ENCODE data around the gene VAC14. TPM values are rescaled to one million over a fixed set of nuclear protein-coding genes. Genes with fewer than 3 reads are reported as not detected.

VAC14 gene
- total and polyA plus RNA-seq, 2 of the 8 experiments (the other 6 are each of a cell fraction or from before 2014, with no cell fraction given), result 56.0 to 108 TPM

DNA sequence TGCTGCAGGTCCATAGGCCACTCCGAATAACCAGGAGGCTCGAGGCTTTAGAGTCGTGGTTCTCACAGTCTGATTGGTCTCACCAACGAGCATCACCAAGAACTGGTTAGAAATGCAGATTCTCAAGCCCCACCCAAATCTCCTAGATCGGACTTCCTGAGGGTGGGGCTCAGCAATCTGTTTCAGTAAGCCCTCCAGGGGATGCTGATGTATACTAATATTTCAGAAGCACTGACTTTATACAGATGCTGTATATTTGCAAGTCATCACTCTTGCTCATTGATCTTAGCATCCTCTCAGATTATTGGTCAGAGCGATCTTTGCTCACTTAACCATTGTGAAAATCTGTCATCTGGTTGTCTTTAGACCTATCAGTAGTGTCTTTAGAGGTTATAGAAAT, 4.4 kb upstream of the VAC14 start:
- POLR2A ChIA-PET (ENCODE audit: partially characterized antibody), result no interaction called here
- peaks cover 0 to 2% of the 10 kb centered on the region in 2 experiments for H4K20me1 ChIP-seq (replicated peaks in 1 of 2; ENCODE audit: control insufficient read depth in 1 of 2, insufficient read depth in 2 of 2, low read length in 2 of 2)
- H2BK5ac ChIP-seq (ENCODE audit: low read depth, low read length), result no peak overlapping the region
- no peak overlapping the region for H2AFZ ChIP-seq (ENCODE audit: low read length)
- H3K4me1 ChIP-seq (replicated peaks in 1 of 4; ENCODE audit: control insufficient read depth in 3 of 4, insufficient read depth in 4 of 4, low read length in 3 of 4), result peaks cover 0 to 3% (median 0%) of the 10 kb centered on the region in 4 experiments; a peak in 1 of 7 replicates
- no peak for FAIRE-seq
- no peak overlapping the region for H3K4me3 ChIP-seq (ENCODE audit: extremely low read depth in 1 of 4, insufficient read depth in 2 of 4, low read depth in 3 of 4, low read length in 4 of 4)
- no peak overlapping the region for H2BK120ac ChIP-seq (replicated peaks; ENCODE audit: low read depth, low read length)
- H4K5ac ChIP-seq (ENCODE audit: insufficient read length, low read depth, low read length), result no peak overlapping the region
- no peak overlapping the region for H3K9ac ChIP-seq (replicated peaks in 1 of 4; ENCODE audit: extremely low read depth in 1 of 4, low read depth in 3 of 4, low read length in 3 of 4)
- H3K23me2 ChIP-seq (ENCODE audit: low read depth, low read length), result peaks cover 5% of the 10 kb centered on the region
- CTCF ChIA-PET (ENCODE audit: partially characterized antibody), result interaction anchor here (1.2 kb wide), 1 partner anchor 608 kb away, joined by 3 read pairs; no protein-coding TSS in a partner anchor
- H3K4ac ChIP-seq (replicated peaks; ENCODE audit: insufficient read length, low read depth, low read length), result no peak overlapping the region
- H3K14ac ChIP-seq (ENCODE audit: insufficient read length), result no peak overlapping the region
- peaks cover 1% of the 10 kb centered on the region; the same call in 1 of the 2 replicates for H3K79me1 ChIP-seq (ENCODE audit: low read depth, low read length)
- H2BK12ac ChIP-seq (ENCODE audit: low read depth, low read length), result no peak overlapping the region
- H3K36me3 ChIP-seq (ENCODE audit: control insufficient read depth in 2 of 4, insufficient read depth in 4 of 4, low read length in 3 of 4), result no peaks in the 10 kb centered on the region
- H4K8ac ChIP-seq (ENCODE audit: extremely low read depth, insufficient read depth, low read length), result no peak overlapping the region
- no peak overlapping the region for H3K18ac ChIP-seq (ENCODE audit: extremely low read depth, low read length)
- H2BK20ac ChIP-seq (ENCODE audit: low read length), result no peak overlapping the region
- H3K4me2 ChIP-seq (ENCODE audit: insufficient read depth in 1 of 2, low read depth in 2 of 2, low read length in 2 of 2), result no peak overlapping the region
- no peaks in the 10 kb centered on the region for H3K9me3 ChIP-seq (ENCODE audit: insufficient read depth in 2 of 2, low read depth in 1 of 2, low read length in 1 of 2)
- no peak overlapping the region for H4K91ac ChIP-seq (replicated peaks; ENCODE audit: insufficient read length, low read length)
- H3K79me2 ChIP-seq (ENCODE audit: control insufficient read depth in 1 of 2, insufficient read depth in 2 of 2, low read length in 2 of 2), result peaks cover 2 to 4% of the 10 kb centered on the region in 2 experiments; a peak in 3 of 4 replicates
- H2AK5ac ChIP-seq (ENCODE audit: low read depth, low read length), result no peak overlapping the region
- no peak overlapping the region for H2BK15ac ChIP-seq (ENCODE audit: low read length)
- H3K23ac ChIP-seq (ENCODE audit: insufficient read length), result no peak overlapping the region
- peaks cover 0 to 23% (median 6%) of the 10 kb centered on the region in 4 experiments; a peak in 6 of 7 replicates for H3K27me3 ChIP-seq (replicated peaks in 1 of 4; ENCODE audit: control insufficient read depth in 3 of 4, extremely low read depth in 1 of 4, insufficient read depth in 3 of 4, low read length in 3 of 4)
- DNase-seq (ENCODE audit: low read depth in 1 of 2, low spot score in 2 of 2), result no peak
- WGBS, 2 experiments (ENCODE audit: extremely low coverage in 1 of 2, insufficient coverage in 1 of 2, insufficient read length in 1 of 2, insufficient replicate concordance in 2 of 2, low coverage in 1 of 2, low lambda C conversion rate in 2 of 2, missing lambda C conversion rate in 1 of 2), result 92% methylated on average over 6 of the region's 6 CpGs; no CpG with 5 or more reads in 1 of the 2 experiments
- H3K56ac ChIP-seq (replicated peaks; ENCODE audit: insufficient read length, low read depth, low read length), result no peak overlapping the region
- no peak overlapping the region for H3K27ac ChIP-seq (ENCODE audit: low read depth, low read length)
- TF ChIP-seq SP1 (IDR thresholded peaks at IDR 0.05; ENCODE audit: low read depth, low read length) (no peak), JUN (IDR thresholded peaks at IDR 0.05; ENCODE audit: low read depth, low read length) (no peak), SP2 (IDR thresholded peaks at IDR 0.05; ENCODE audit: low read length) (no peak), CBX5 (IDR thresholded peaks at IDR 0.05; ENCODE audit: low read depth, low read length) (no peak), RFX5 (IDR thresholded peaks at IDR 0.05; ENCODE audit: borderline replicate concordance, low read depth, low read length) (no peak), NANOG (IDR thresholded peaks at IDR 0.05; ENCODE audit: insufficient read depth, low read depth, low read length, poor library complexity, severe bottlenecking) (no peak), CHD1 (IDR thresholded peaks at IDR 0.05; ENCODE audit: low read depth, low read length) (no peak)
- TF ChIP-seq, protein P1, sequence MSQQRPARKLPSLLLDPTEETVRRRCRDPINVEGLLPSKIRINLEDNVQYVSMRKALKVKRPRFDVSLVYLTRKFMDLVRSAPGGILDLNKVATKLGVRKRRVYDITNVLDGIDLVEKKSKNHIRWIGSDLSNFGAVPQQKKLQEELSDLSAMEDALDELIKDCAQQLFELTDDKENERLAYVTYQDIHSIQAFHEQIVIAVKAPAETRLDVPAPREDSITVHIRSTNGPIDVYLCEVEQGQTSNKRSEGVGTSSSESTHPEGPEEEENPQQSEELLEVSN (IDR thresholded peaks at IDR 0.05), result no peak
- TF ChIP-seq, protein P2, sequence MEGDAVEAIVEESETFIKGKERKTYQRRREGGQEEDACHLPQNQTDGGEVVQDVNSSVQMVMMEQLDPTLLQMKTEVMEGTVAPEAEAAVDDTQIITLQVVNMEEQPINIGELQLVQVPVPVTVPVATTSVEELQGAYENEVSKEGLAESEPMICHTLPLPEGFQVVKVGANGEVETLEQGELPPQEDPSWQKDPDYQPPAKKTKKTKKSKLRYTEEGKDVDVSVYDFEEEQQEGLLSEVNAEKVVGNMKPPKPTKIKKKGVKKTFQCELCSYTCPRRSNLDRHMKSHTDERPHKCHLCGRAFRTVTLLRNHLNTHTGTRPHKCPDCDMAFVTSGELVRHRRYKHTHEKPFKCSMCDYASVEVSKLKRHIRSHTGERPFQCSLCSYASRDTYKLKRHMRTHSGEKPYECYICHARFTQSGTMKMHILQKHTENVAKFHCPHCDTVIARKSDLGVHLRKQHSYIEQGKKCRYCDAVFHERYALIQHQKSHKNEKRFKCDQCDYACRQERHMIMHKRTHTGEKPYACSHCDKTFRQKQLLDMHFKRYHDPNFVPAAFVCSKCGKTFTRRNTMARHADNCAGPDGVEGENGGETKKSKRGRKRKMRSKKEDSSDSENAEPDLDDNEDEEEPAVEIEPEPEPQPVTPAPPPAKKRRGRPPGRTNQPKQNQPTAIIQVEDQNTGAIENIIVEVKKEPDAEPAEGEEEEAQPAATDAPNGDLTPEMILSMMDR (IDR thresholded peaks at IDR 0.05; ENCODE audit: control extremely low read depth in 1 of 3, insufficient read depth in 1 of 3, low read depth in 1 of 3, low read length in 3 of 3), result no peak
- TF ChIP-seq, protein P3, sequence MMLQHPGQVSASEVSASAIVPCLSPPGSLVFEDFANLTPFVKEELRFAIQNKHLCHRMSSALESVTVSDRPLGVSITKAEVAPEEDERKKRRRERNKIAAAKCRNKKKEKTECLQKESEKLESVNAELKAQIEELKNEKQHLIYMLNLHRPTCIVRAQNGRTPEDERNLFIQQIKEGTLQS (IDR thresholded peaks at IDR 0.05; ENCODE audit: insufficient read depth, low read depth, low read length), result no peak
